KOPT-K1 (cell line): ENCODE results near the gene SARNP.

ENCODE experiments used
- H3K27ac ChIP-seq: fragments of 200-600 bp; sonication (generic); 2 replicates; pipeline ENCODE4 v1.5.1; 2016; ENCODE audit warnings: antibody characterized with exemption, mild to moderate bottlenecking, low read depth, low read length; ENCODE audit not compliant: poor library complexity, severe bottlenecking
- H3K36me3 ChIP-seq: fragments of 200-600 bp; sonication (generic); 2 replicates; pipeline ENCODE4 v1.5.1; 2017; ENCODE audit warnings: antibody characterized with exemption, mild to moderate bottlenecking, low read length, moderate library complexity; ENCODE audit not compliant: insufficient read depth
- H3K9me3 ChIP-seq: fragments of 200-600 bp; sonication (generic); 2 replicates; pipeline ENCODE4 v1.5.1; 2017; ENCODE audit warnings: antibody characterized with exemption, low read length, mild to moderate bottlenecking; ENCODE audit not compliant: insufficient read depth, poor library complexity, severe bottlenecking

Gene SARNP

GRCh38 chr12:55720894-55721444 lies 96.6 kb downstream of the SARNP start:
- no peaks in the 10 kb centered on the region for H3K9me3 ChIP-seq
- H3K27ac ChIP-seq, result no peak overlapping the region
- peaks cover 71% of the 10 kb centered on the region for H3K36me3 ChIP-seq

GRCh38 chr12:55720071-55720564 lies 97.4 kb downstream of the SARNP start, which contains the start of gene RDH5:
Gene RDH5, plus strand, starts transcription at chr12:55720393. Its CDS starts 792 bp downstream, at chr12:55721185.
- Histone ChIP-seq H3K9me3 (no peaks in the 10 kb centered on the region), H3K27ac (no peak within 1 kb of the TSS), H3K36me3 (peaks cover 62% of the 10 kb centered on the region)

DNA sequence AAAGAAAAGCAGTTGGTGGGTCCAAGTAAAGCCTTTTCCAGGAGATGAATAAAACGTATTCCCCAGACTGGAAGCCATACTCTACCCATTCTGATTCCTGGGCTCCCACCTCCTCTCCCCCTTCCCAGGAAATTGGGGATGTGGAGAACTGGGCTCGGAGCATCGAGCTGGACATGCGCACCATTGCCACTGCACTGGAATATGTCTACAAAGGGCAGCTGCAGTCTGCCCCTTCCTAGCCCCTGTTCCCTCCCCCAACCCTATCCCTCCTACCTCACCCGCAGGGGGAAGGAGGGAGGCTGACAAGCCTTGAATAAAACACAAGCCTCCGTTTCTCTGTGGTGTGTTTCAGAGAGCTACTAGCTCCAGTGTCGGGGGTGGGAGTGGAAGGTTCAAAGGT lies 98.2 kb downstream of the SARNP start:
- no peak overlapping the region for H3K27ac ChIP-seq
- peaks cover 56% of the 10 kb centered on the region for H3K36me3 ChIP-seq
- H3K9me3 ChIP-seq, result no peaks in the 10 kb centered on the region

- H3K9me3 ChIP-seq, result no peaks in the 10 kb centered on the region
- H3K27ac ChIP-seq, result no peak overlapping the region
- peaks cover 50% of the 10 kb centered on the region; the same call in 1 of the 2 replicates for H3K36me3 ChIP-seq
Observed at GRCh38 chr12:55718624-55719275, 98.8 kb downstream of the SARNP start.

DNA sequence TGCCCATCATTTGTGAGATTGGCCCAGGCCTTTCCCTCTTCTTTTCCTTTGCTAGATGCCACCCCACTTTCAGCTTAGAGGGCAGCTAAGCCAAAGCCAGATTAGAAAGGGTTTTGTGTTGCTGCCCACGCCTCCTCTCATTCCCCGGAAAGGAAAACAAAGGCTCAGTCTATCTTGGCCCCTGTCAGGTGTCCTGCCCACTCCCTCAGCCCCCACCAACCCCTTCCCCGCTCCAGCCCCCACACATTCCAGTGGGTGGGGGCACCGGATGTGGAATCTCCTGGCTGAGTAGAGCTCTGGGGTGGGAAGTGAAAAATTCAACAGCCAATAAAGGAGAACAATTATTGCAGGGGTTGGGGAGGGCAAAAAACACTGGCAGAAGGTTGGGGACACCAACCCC lies 99.5 kb downstream of the SARNP start:
- no peaks in the 10 kb centered on the region for H3K9me3 ChIP-seq
- H3K27ac ChIP-seq, result no peak overlapping the region
- H3K36me3 ChIP-seq, result peaks cover 45% of the 10 kb centered on the region; the same call in 1 of the 2 replicates

- Histone ChIP-seq H3K27ac (peak overlapping the region; percentile 80), H3K36me3 (peaks cover 41% of the 10 kb centered on the region; the same call in 1 of the 2 replicates), H3K9me3 (no peaks in the 10 kb centered on the region)
Observed at GRCh38 chr12:55717011-55718007, 100.2 kb downstream of the SARNP start.

GRCh38 chr12:55716582-55716957 lies 101.0 kb downstream of the SARNP start:
- Histone ChIP-seq H3K36me3 (peaks cover 35% of the 10 kb centered on the region; the same call in 1 of the 2 replicates), H3K27ac (peak overlapping the region; percentile 80), H3K9me3 (no peaks in the 10 kb centered on the region)

DNA sequence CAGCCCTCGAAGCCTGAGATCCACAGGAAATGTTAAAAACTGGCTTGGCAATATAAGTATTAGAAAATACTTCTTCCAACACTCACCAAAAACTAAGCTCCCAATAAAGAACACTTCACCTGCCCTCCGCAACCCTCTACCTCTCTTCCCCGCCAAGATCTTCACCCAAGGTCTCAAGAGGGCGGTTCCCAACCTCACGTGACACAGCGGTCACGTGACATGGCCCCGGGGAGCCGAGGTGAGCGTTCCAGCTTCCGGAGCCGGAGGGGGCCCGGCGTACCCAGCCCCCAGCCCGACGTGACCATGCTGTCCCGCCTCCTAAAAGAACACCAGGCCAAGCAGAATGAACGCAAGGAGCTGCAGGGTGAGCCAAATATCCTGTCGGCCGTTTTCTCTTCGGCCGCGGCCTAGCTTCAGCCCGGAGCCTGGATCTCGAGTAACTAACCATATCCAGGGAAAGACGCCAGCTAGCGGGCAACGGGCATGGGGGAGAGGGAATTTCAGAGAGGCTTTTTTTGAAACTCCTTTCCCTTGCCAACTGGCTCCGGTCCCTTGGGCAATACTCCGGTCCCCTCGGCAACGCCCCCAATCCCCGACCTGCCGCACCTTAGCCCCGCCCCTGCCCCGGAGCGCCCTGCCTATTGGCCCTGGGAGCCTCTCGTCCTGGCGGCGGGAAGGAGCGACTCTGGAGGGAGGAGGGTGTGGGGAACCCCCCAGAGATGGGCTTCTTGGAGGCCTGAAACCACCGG lies 101.5 kb downstream of the SARNP start, which contains the start of gene BLOC1S1:
BLOC1S1 (plus strand) TSS at position 214 of the 749 bp plus-strand sequence; CDS start at position 220, 6 bp downstream.
- H3K36me3 ChIP-seq, result peaks cover 30% of the 10 kb centered on the region; the same call in 1 of the 2 replicates
- peak within 1 kb of the TSS; percentile 80 for H3K27ac ChIP-seq
- H3K9me3 ChIP-seq, result no peaks in the 10 kb centered on the region

GRCh38 chr12:55715169-55715764 lies 102.3 kb downstream of the SARNP start:
- Histone ChIP-seq H3K27ac (peak overlapping the region; percentile 80), H3K36me3 (peaks cover 22% of the 10 kb centered on the region; the same call in 1 of the 2 replicates)

GRCh38 chr12:55713721-55714120 lies 103.8 kb downstream of the SARNP start:
- Histone ChIP-seq H3K9me3 (no peaks in the 10 kb centered on the region), H3K36me3 (peaks cover 7% of the 10 kb centered on the region; the same call in 1 of the 2 replicates), H3K27ac (no peak overlapping the region)

More at GRCh38 chr12:55715169-55715764, 102.3 kb downstream of the SARNP start:
- H3K9me3 ChIP-seq, result no peaks in the 10 kb centered on the region

- Histone ChIP-seq H3K27ac (no peak overlapping the region), H3K36me3 (no peaks in the 10 kb centered on the region), H3K9me3 (no peaks in the 10 kb centered on the region)
Observed at GRCh38 chr12:55712700-55713415, 104.7 kb downstream of the SARNP start.

DNA sequence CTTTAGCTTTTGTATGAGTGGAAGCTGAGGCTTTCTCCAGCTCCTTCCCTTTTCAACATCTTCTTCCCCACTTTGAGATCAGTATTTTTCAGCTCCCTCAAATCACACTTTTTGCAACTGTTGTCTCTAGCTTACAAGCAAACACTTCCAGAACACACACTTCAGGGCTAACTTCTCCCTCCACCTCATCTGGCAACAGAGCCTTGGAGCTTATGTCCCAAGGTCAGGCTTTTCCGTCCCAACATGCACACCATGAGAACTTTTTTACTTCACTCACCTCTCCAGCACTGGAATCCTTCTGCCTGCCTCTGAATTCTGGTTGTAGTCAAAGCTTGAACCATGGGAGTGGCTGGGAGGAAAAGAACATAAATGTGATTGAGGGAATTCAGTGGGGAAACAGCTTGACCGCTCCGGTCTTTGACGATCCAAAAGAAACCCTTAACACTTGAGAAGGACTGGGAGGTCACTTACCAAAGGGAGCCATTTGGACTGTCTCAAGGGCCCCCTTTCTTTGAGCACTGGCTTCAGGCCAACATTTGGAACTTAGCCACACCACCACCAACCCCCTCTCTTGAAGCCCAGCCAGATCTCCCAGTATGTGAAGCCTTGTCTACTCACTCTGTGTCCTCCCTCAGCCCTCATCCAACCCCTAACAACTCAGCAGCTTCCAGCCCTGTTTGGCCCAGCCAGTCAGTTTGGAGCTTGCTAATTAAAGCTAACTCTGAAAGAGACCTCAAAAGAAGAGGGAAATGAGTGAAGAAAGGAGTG lies 105.6 kb downstream of the SARNP start:
- Histone ChIP-seq H3K9me3 (no peaks in the 10 kb centered on the region), H3K36me3 (no peaks in the 10 kb centered on the region), H3K27ac (no peak overlapping the region)

GRCh38 chr12:55708695-55709233 lies 108.8 kb downstream of the SARNP start:
- Histone ChIP-seq H3K9me3 (no peaks in the 10 kb centered on the region), H3K36me3 (no peaks in the 10 kb centered on the region), H3K27ac (no peak overlapping the region)
